Neuronal stem cell (in vitro differentiated cells): Measurements from ENCODE around the gene UBE2J2.
A peak's percentile ranks its signal among the peaks of the same experiment; 100 is the strongest.

Experiments
- DNase-seq: peaks from one replicate; pipeline ENCODE4 v3.0.0-alpha.2; 2013; ENCODE audit warnings: low spot score
- H2AFZ ChIP-seq: one replicate; pipeline ENCODE4 v1.6.1; 2013; ENCODE audit warnings: mild to moderate bottlenecking, low read length, inconsistent platforms
- H2AK5ac ChIP-seq: 2 replicates; pipeline ENCODE4 v1.6.1; 2013; ENCODE audit warnings: low read depth, mild to moderate bottlenecking, inconsistent platforms, low read length, moderate library complexity, mixed read lengths
- H2BK120ac ChIP-seq: 2 replicates; pipeline ENCODE4 v1.6.1; 2013; ENCODE audit warnings: low read depth, mild to moderate bottlenecking, inconsistent platforms, low read length, moderate library complexity, mixed read lengths
- H2BK12ac ChIP-seq: one replicate; pipeline ENCODE4 v1.6.1; 2013; ENCODE audit warnings: low read length, inconsistent platforms
- H2BK15ac ChIP-seq: 2 replicates; pipeline ENCODE4 v1.6.1; 2013; ENCODE audit warnings: mild to moderate bottlenecking, low read length, inconsistent platforms, mixed read lengths
- H2BK5ac ChIP-seq: one replicate; pipeline ENCODE4 v1.6.1; 2013; ENCODE audit warnings: inconsistent platforms, mild to moderate bottlenecking, low read length, moderate library complexity
- H3K14ac ChIP-seq: one replicate; pipeline ENCODE4 v1.6.1; 2013; ENCODE audit warnings: low read length, inconsistent platforms
- H3K18ac ChIP-seq: 2 replicates; pipeline ENCODE4 v1.6.1; 2013; ENCODE audit warnings: low read length, inconsistent platforms
- H3K23ac ChIP-seq: 2 replicates; pipeline ENCODE4 v1.6.1; 2013; ENCODE audit warnings: low read depth, mild to moderate bottlenecking, mixed read lengths, low read length, inconsistent platforms; ENCODE audit not compliant: poor library complexity
- H3K27ac ChIP-seq: replicated peaks from 3 replicates; pipeline ENCODE4 v1.5.1; 2013; ENCODE audit warnings: low read length, inconsistent platforms
- H3K27me3 ChIP-seq, 3 experiments: 2 replicates each; pipeline ENCODE4 v1.6.1; 2013; ENCODE audit warnings: low read length in 3 of 3, mild to moderate bottlenecking in 2 of 3, inconsistent platforms in 1 of 3, low read depth in 1 of 3, mixed read lengths in 1 of 3, moderate library complexity in 1 of 3; ENCODE audit not compliant: control insufficient read depth in 3 of 3, insufficient read depth in 3 of 3
- H3K36me3 ChIP-seq, 2 donors: replicated peaks in 1 of 2; 2 replicates each; pipeline ENCODE4 v1.6.1; 2013; ENCODE audit warnings: low read length in 2 of 2; ENCODE audit not compliant: control insufficient read depth in 2 of 2, insufficient read depth in 2 of 2
- H3K4ac ChIP-seq: 2 replicates; pipeline ENCODE4 v1.6.1; 2013; ENCODE audit warnings: inconsistent platforms, mild to moderate bottlenecking, low read length, moderate library complexity
- H3K4me1 ChIP-seq, 2 donors: 1 replicate in 1 of 2; 2 replicates in 1 of 2; pipeline ENCODE4 v1.6.1; 2013; ENCODE audit warnings: low read length in 2 of 2, low read depth in 1 of 2; ENCODE audit not compliant: control insufficient read depth in 2 of 2, insufficient read depth in 1 of 2
- H3K4me2 ChIP-seq: one replicate; pipeline ENCODE4 v1.6.1; 2013; ENCODE audit warnings: mild to moderate bottlenecking, low read length, inconsistent platforms; ENCODE audit not compliant: insufficient read depth, poor library complexity, severe bottlenecking
- H3K4me3 ChIP-seq, 2 donors: 2 replicates each; pipeline ENCODE4 v1.5.1; 2013; ENCODE audit warnings: low read length in 2 of 2, mild to moderate bottlenecking in 2 of 2, inconsistent platforms in 1 of 2, moderate library complexity in 1 of 2
- H3K79me1 ChIP-seq: one replicate; pipeline ENCODE4 v1.6.1; 2013; ENCODE audit warnings: low read depth, mild to moderate bottlenecking, inconsistent platforms, low read length, moderate library complexity
- H3K9ac ChIP-seq: one replicate; pipeline ENCODE4 v1.6.1; 2013; ENCODE audit warnings: mild to moderate bottlenecking, low read depth, low read length, inconsistent platforms; ENCODE audit not compliant: poor library complexity
- H3K9me3 ChIP-seq, 2 donors: replicated peaks in 1 of 2; 2 replicates each; pipeline versions ENCODE3 to v1.6.1; 2013; ENCODE audit warnings: low read length in 2 of 2, mild to moderate bottlenecking in 2 of 2, inconsistent platforms in 1 of 2, low read depth in 1 of 2, mixed read lengths in 1 of 2, moderate library complexity in 1 of 2; ENCODE audit not compliant: control insufficient read depth in 2 of 2, insufficient read depth in 1 of 2
- H4K8ac ChIP-seq: one replicate; pipeline ENCODE4 v1.6.1; 2013; ENCODE audit warnings: low read depth, mild to moderate bottlenecking, inconsistent platforms, low read length, moderate library complexity
- H4K91ac ChIP-seq: one replicate; pipeline ENCODE4 v1.6.1; 2013; ENCODE audit warnings: low read length, low read depth, mild to moderate bottlenecking, inconsistent platforms; ENCODE audit not compliant: poor library complexity
- WGBS, 2 donors: extraction: QIAGEN DNeasy Blood & Tissue Kit; methylation state at CpG; one replicate each; pipeline ENCODE4 v1.1.7; 2013; ENCODE audit warnings: missing lambda C conversion rate in 2 of 2, mixed read lengths in 1 of 2; ENCODE audit not compliant: insufficient read length in 2 of 2, insufficient replicate concordance in 1 of 2; ENCODE audit errors: extremely low coverage in 2 of 2; 5-methylcytosine and 5-hydroxymethylcytosine counted together

Gene UBE2J2

DNA sequence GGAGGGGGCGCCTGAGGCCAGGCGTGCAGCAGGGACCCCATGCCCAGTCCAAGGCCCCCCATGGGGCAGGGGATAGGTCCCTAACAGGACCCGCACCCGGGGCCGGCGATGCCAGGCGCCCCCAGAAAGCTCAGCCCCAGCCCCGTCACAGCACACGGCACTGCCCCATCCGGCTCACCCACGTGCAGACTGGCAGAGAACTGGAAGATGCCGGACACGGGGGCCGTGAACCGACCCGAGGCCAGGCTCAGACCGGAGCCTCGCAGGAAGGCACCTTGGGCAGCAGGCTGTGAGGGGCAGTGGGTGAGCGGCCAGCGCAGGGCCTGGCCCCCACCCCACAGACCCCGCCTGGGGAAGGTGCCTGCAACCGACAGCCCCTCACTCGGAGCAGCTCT, 30.4 kb downstream of the UBE2J2 start:
- Histone ChIP-seq H3K79me1 (peaks cover 2% of the 10 kb centered on the region), H3K36me3 (no peaks in the 10 kb centered on the region), H2BK120ac (no peak overlapping the region), H3K4ac (no peak overlapping the region), H3K9ac (no peak overlapping the region), H3K14ac (no peak overlapping the region), H3K4me3 (no peak overlapping the region), H4K91ac (no peak overlapping the region), H2AK5ac (no peak overlapping the region), H2BK15ac (no peak overlapping the region), H3K27me3 (peaks cover 0 to 21% (median 21%) of the 10 kb centered on the region in 3 experiments), H3K4me1 (peaks cover 10 to 23% of the 10 kb centered on the region in 2 donors), H4K8ac (no peak overlapping the region), H2BK12ac (peak overlapping the region; percentile 10), H3K27ac (no peak overlapping the region), H2BK5ac (peak overlapping the region; percentile 66), H3K9me3 (no peaks in the 10 kb centered on the region), H3K23ac (no peak overlapping the region), H2AFZ (no peak overlapping the region), H3K4me2 (no peak overlapping the region), H3K18ac (peak overlapping the region; percentile 57)
- no peak for DNase-seq
- no CpG with 5 or more reads among the region's 23 CpGs for WGBS, 2 donors

DNA sequence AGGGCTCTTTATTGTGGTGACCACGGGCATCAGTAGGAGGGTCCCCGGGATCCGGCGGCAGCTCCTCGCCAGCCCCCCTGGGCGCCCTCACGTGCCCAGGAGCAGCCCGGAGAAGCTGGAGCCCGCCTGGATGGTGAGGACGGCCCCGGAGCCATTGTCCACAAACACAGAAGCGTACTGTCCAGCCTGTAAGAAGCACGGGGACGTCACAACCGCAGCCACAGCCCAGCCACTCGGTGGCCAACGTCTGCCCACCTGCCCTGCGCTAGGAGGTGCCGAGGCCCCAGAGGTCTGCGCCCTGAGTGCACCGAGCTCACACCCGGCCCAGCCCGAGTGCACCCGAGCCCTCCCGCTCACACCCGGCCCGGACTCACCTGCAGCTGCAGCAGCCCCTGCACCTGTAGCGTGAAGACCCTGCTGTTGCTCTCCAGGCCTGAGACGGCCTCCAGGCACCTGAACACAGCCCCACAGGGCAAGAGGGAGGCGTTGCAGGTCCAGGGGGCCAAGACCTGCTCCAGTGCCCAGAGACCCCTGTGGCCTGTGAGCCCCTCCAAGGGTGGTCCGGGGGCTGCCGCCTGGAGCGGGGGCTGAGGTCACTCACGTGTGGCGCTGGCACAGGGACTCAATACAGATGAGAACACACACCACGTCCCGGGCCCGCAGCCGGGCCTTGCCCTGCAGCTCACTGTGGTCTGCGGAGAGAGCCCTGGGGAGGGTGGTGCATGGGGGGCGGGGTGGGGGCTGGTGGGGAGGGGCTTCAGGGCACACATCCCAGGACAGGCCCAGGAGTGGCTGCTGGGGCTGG, 31.0 kb downstream of the UBE2J2 start:
- H3K23ac ChIP-seq, result no peak overlapping the region
- peaks cover 13 to 28% of the 10 kb centered on the region in 2 donors for H3K4me1 ChIP-seq
- H3K14ac ChIP-seq, result peak overlapping the region; percentile 47
- no peak overlapping the region for H3K4ac ChIP-seq
- H2BK15ac ChIP-seq, result no peak overlapping the region
- no peaks in the 10 kb centered on the region for H3K36me3 ChIP-seq
- DNase-seq, result no peak
- H3K79me1 ChIP-seq, result peaks cover 2% of the 10 kb centered on the region
- H3K4me3 ChIP-seq, result no peak overlapping the region
- H2BK5ac ChIP-seq, result no peak overlapping the region
- H2AFZ ChIP-seq, result no peak overlapping the region
- H2BK12ac ChIP-seq, result no peak overlapping the region
- no peak overlapping the region for H2AK5ac ChIP-seq
- no peak overlapping the region for H4K91ac ChIP-seq
- H3K27ac ChIP-seq, result no peak overlapping the region
- WGBS, 2 donors, result no CpG with 5 or more reads among the region's 41 CpGs
- H3K27me3 ChIP-seq, result peaks cover 0 to 18% (median 18%) of the 10 kb centered on the region in 3 experiments
- no peak overlapping the region for H3K18ac ChIP-seq
- H3K9me3 ChIP-seq, result no peaks in the 10 kb centered on the region
- H3K9ac ChIP-seq, result no peak overlapping the region
- no peak overlapping the region for H3K4me2 ChIP-seq
- H4K8ac ChIP-seq, result no peak overlapping the region
- no peak overlapping the region for H2BK120ac ChIP-seq

DNA sequence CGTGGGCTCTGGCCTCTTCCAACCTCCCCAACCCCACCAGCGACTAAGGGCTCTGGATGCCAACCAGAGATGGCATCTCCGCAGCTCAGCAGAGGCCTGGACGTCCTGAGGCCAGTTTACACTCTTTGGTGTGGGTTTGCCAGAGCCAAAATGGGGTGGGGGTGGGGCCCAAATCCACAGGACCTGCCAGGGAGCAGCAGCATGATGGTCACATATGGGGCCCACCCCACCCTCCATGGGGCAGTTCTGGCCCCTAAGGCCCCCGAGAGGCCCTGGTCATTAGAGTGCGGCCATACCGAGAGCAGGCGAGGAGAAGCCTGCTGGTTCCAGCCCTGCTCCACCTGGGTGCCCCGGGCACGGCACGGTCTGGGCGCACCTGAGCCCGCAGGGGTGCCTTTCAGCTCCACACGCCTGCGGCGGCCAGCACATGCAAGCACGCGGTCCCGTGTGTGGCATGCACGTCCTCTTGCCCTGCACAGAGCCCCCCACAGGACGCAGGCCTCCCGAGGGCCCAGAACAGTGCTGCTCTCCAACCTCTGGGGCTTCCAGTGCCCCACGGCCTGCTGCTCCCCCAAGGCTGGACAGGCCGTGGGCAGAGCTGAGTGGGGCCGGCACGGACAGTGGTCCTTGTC, 31.9 kb downstream of the UBE2J2 start:
- H3K4me3 ChIP-seq, result no peak overlapping the region
- no peaks in the 10 kb centered on the region for H3K36me3 ChIP-seq
- H3K79me1 ChIP-seq, result peaks cover 2% of the 10 kb centered on the region
- H3K27me3 ChIP-seq, result peaks cover 0 to 10% (median 9%) of the 10 kb centered on the region in 3 experiments
- H2AK5ac ChIP-seq, result no peak overlapping the region
- H2BK120ac ChIP-seq, result no peak overlapping the region
- H2AFZ ChIP-seq, result no peak overlapping the region
- peak overlapping the region; percentile 21 for H3K9ac ChIP-seq
- H2BK15ac ChIP-seq, result no peak overlapping the region
- no peak overlapping the region for H4K91ac ChIP-seq
- H3K18ac ChIP-seq, result no peak overlapping the region
- no peak overlapping the region for H4K8ac ChIP-seq
- no peaks in the 10 kb centered on the region for H3K9me3 ChIP-seq
- H3K14ac ChIP-seq, result no peak overlapping the region
- no peak overlapping the region for H3K4me2 ChIP-seq
- no peak overlapping the region for H3K4ac ChIP-seq
- H3K23ac ChIP-seq, result no peak overlapping the region
- H3K4me1 ChIP-seq, result peaks cover 13 to 38% of the 10 kb centered on the region in 2 donors
- WGBS, 2 donors, result no CpG with 5 or more reads among the region's 26 CpGs
- no peak for DNase-seq
- H3K27ac ChIP-seq, result no peak overlapping the region
- H2BK5ac ChIP-seq, result no peak overlapping the region
- H2BK12ac ChIP-seq, result no peak overlapping the region
